SJCRH30 (cell line): ENCODE measurements around the gene RGL1. TPM values are rescaled to one million over a fixed set of nuclear protein-coding genes. Genes with fewer than 3 reads are reported as not detected.

Experiments used
- DNase-seq, 2 experiments: peaks; one replicate each; pipeline ENCODE4 v3.0.0-alpha.2; 2015 to 2020
- H3K27ac ChIP-seq: fragments of 250-450 bp; sonication (Bioruptor Pico); 2 replicates; pipeline ENCODE4 v1.5.1; 2020; ENCODE audit warnings: mild to moderate bottlenecking, moderate library complexity
- H3K27me3 ChIP-seq: fragments of 250-450 bp; sonication (Bioruptor Pico); 2 replicates; pipeline ENCODE4 v1.5.1; 2020; ENCODE audit warnings: mild to moderate bottlenecking, moderate library complexity
- H3K36me3 ChIP-seq: fragments of 250-450 bp; sonication (Bioruptor Pico); 2 replicates; pipeline ENCODE4 v1.5.1; 2020; ENCODE audit warnings: mild to moderate bottlenecking, moderate library complexity
- H3K4me1 ChIP-seq: fragments of 250-450 bp; sonication (Bioruptor Pico); 2 replicates; pipeline ENCODE4 v1.5.1; 2020; ENCODE audit warnings: mild to moderate bottlenecking, moderate library complexity
- H3K4me3 ChIP-seq: fragments of 250-450 bp; sonication (Bioruptor Pico); 2 replicates; pipeline ENCODE4 v1.5.1; 2020; ENCODE audit warnings: mild to moderate bottlenecking, moderate library complexity
- H3K9me3 ChIP-seq: fragments of 250-450 bp; sonication (Bioruptor Pico); replicated peaks from 2 replicates; pipeline ENCODE4 v1.5.1; 2020; ENCODE audit warnings: mild to moderate bottlenecking, moderate library complexity
- total RNA-seq: library from RNA; depleted of rRNA; stranded (reverse); fragments of >200 nt; shearing (Covaris generic); gene quantifications from 2 replicates; pipeline ENCODE4 v1.2.3, GENCODE V29; 2014

The RGL1 gene
- total RNA-seq, 1 experiment from 2014 or later: 0.32 TPM

DNA sequence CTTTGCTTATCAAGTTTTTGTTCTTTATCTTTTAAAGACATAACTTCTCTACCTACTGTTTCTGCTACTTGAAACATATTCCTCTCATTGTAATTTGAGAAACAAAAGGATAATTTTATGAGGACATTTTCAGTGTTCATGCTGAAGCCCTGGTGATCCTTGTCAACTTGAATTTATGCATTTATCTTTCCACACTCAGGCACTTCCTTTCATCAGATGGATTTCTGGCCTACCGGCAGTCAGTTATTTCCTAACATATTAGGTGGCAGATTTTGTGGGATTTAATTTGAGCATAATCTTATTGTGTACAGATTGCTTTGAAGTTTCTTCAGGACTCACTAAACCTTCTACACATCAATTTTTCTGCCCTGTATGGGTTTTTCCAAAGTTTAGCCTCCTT, 75.0 kb downstream of the RGL1 start:
- peaks cover 14% of the 10 kb centered on the region for H3K4me1 ChIP-seq
- no peaks in the 10 kb centered on the region for H3K9me3 ChIP-seq
- H3K36me3 ChIP-seq: no peaks in the 10 kb centered on the region
- no peak overlapping the region for H3K4me3 ChIP-seq
- H3K27me3 ChIP-seq: no peaks in the 10 kb centered on the region
- DNase-seq: no peak
- H3K27ac ChIP-seq: no peak overlapping the region

DNA sequence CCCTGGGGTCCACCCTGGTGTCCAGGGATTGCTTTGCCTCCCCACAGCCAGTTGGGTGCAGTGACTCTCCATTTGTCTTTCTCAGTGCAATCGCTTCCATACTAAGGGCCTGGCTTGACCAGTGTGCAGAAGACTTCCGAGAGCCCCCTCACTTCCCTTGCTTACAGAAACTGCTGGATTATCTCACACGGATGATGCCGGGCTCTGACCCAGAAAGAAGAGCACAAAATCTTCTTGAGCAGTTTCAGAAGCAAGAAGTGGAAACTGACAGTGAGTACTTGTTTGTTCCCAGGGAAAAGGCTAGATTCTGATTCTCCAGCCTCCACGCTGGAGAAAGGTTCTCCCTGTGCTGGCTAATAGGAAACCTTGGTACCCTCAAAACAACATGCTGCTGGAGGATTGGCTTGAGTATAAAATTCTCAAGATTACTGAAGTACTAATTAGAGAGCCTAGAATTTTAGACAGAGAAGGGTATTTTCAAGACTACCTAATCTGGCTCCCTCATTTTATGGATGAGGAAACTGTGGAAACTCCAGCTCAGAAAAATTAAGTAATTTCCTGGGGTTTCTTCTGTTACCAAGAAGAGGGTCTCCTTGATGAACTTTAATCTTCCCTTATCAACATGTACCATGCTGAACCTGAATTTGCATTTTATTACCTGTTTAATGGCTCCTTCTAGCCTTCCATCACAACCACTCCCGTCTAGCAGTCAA, 75.8 kb downstream of the RGL1 start:
- Histone ChIP-seq H3K36me3 (no peaks in the 10 kb centered on the region), H3K27ac (no peak overlapping the region), H3K4me3 (no peak overlapping the region), H3K9me3 (no peaks in the 10 kb centered on the region), H3K4me1 (peaks cover 14% of the 10 kb centered on the region), H3K27me3 (no peaks in the 10 kb centered on the region)
- no peak for DNase-seq

DNA sequence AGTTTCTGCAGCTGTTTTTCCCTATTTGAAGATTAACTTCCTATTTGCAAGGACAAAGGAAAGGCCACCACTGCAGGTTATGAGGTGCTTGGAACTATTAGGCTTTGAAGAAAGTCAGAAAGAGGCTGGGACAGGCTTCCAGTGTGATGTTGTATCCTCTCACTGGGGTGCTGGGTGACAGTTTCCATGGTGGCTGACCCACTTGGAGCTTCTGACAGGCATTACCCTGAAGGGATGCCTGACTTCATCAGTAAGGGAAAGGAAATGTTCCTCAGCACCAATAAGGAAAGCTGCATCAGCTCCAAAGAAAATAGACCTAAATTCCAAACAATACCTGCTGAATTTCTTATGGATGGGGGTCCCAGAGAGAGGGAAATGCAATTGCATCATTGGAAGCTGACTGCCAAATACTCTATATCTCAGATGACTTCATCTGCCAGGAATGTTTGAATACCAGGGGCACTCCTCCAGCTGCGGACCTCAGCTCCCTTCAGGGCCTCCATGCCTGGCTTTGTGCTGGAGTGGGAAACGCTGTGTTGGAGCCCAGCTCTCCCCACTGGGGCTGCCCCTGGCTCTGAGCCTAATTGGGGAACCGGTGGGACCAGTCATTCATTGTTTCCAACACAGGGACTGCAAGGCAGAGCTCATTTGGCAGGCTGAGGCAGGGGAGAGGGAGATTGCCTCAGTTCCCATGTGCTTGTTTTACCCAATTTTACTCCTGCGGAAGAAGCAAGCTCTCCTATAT, 76.6 kb downstream of the RGL1 start:
- Histone ChIP-seq H3K4me3 (no peak overlapping the region), H3K9me3 (no peaks in the 10 kb centered on the region), H3K4me1 (peaks cover 14% of the 10 kb centered on the region), H3K27ac (peak overlapping the region; percentile 16; the same call in 1 of the 2 replicates), H3K36me3 (no peaks in the 10 kb centered on the region), H3K27me3 (no peaks in the 10 kb centered on the region)
- peak; percentile 84 for DNase-seq

- DNase-seq: no peak
- Histone ChIP-seq H3K27me3 (no peaks in the 10 kb centered on the region), H3K4me3 (no peak overlapping the region), H3K9me3 (no peaks in the 10 kb centered on the region), H3K27ac (peak overlapping the region; percentile 12; the same call in 1 of the 2 replicates), H3K36me3 (no peaks in the 10 kb centered on the region), H3K4me1 (peaks cover 18% of the 10 kb centered on the region)
Observed at GRCh38 chr1:183882335-183883167, 77.6 kb downstream of the RGL1 start.

DNA sequence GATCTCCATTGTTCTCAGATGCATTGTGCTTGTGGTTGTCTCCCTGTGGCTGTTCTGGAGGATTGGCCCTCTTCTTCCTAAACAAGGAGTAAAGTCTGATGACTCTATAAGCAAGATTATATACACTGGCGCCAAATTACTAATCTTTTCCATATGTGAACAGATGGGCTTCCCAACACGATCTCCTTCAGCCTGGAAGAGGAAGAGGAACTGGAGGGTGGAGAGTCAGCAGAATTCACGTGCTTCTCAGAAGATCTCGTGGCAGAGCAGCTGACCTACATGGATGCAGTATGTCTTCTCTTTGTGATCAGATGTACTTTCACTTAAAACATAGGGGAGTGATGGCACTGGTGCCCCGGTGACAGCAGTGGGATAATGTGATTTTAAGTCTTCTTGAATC, 78.7 kb downstream of the RGL1 start:
- no peak overlapping the region for H3K27ac ChIP-seq
- no peak overlapping the region for H3K4me3 ChIP-seq
- H3K36me3 ChIP-seq: no peaks in the 10 kb centered on the region
- H3K9me3 ChIP-seq: no peaks in the 10 kb centered on the region
- no peaks in the 10 kb centered on the region for H3K27me3 ChIP-seq
- DNase-seq: no peak
- H3K4me1 ChIP-seq: peaks cover 26% of the 10 kb centered on the region

GRCh38 chr1:183884526-183884925, 79.6 kb downstream of the RGL1 start:
- Histone ChIP-seq H3K36me3 (no peaks in the 10 kb centered on the region), H3K27ac (no peak overlapping the region)
- no peak for DNase-seq

DNA sequence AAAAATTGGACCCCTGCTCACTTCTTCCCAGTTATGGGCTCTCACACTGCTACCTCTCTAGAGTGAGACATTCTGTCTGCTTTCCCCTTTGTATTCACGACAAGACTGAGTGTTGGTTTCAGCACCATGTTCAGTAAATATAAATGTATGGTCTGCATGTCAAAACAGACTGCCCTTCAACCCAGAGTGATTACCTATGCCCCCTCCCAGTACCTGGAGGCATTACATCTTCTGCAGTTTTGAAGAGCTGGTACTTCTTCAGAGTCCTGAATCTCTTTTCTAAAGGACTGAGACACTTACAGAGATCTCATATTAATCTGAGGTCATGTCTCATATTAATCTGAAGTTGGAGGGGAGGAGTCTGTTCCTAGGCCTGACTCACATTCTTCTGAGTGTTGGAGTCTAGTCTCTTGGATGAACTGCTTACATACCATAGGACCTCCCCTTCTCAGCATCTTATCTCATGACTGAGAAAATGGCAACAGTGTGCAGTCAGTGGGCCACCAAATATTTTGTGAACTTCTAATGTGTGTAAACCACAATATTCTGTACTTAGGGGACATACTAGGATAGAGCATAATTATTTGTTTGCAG, 80.3 kb downstream of the RGL1 start:
- Histone ChIP-seq H3K27me3 (no peaks in the 10 kb centered on the region), H3K36me3 (no peaks in the 10 kb centered on the region), H3K4me1 (peaks cover 35% of the 10 kb centered on the region), H3K9me3 (no peaks in the 10 kb centered on the region), H3K27ac (no peak overlapping the region), H3K4me3 (no peak overlapping the region)
- DNase-seq: no peak

More at GRCh38 chr1:183884526-183884925, 79.6 kb downstream of the RGL1 start:
- Histone ChIP-seq H3K4me3 (no peak overlapping the region), H3K27me3 (no peaks in the 10 kb centered on the region), H3K9me3 (no peaks in the 10 kb centered on the region), H3K4me1 (peaks cover 35% of the 10 kb centered on the region)

GRCh38 chr1:183886083-183886828, 81.3 kb downstream of the RGL1 start:
- Histone ChIP-seq H3K9me3 (no peaks in the 10 kb centered on the region), H3K4me1 (peaks cover 32% of the 10 kb centered on the region), H3K36me3 (no peaks in the 10 kb centered on the region), H3K27me3 (no peaks in the 10 kb centered on the region), H3K27ac (no peak overlapping the region), H3K4me3 (no peak overlapping the region)
- no peak for DNase-seq

GRCh38 chr1:183886853-183887252, 81.9 kb downstream of the RGL1 start:
- Histone ChIP-seq H3K27me3 (no peaks in the 10 kb centered on the region), H3K4me1 (peaks cover 27% of the 10 kb centered on the region), H3K27ac (no peak overlapping the region), H3K36me3 (no peaks in the 10 kb centered on the region), H3K9me3 (no peaks in the 10 kb centered on the region), H3K4me3 (no peak overlapping the region)
- no peak for DNase-seq

- H3K9me3 ChIP-seq: no peaks in the 10 kb centered on the region
- H3K27ac ChIP-seq: peak overlapping the region; percentile 31; the same call in 1 of the 2 replicates
- DNase-seq: peak in 1 of 2 experiments; percentile 62
- H3K27me3 ChIP-seq: no peaks in the 10 kb centered on the region
- 0 out of 2 replicates have a peak overlapping the region, but pooled peaks have one; percentile 4 for H3K4me3 ChIP-seq
- H3K36me3 ChIP-seq: no peaks in the 10 kb centered on the region
- H3K4me1 ChIP-seq: peaks cover 21% of the 10 kb centered on the region
Observed at GRCh38 chr1:183887826-183888819, 83.2 kb downstream of the RGL1 start.

DNA sequence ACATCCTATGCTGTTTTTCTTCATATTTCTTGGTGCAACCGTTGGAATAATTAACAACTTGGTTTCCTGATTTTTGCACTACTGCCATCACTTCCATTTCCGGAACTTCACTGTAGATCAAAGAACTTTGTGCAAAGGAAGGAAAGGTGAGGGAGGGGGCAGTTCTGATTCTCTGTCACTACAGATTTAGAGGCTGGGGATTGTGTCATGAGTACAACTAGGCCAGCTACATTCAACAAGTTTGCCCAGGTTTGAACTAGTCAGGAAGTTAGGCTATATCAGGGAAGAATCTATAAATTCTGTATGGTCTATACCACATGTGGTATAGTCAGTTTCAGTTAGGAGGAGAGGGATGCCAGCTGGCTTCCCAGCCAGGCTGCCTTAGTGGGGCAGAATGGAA, 84.2 kb downstream of the RGL1 start:
- Histone ChIP-seq H3K4me1 (peaks cover 21% of the 10 kb centered on the region), H3K27ac (no peak overlapping the region), H3K36me3 (no peaks in the 10 kb centered on the region), H3K27me3 (no peaks in the 10 kb centered on the region), H3K9me3 (no peaks in the 10 kb centered on the region), H3K4me3 (no peak overlapping the region)
- no peak for DNase-seq

GRCh38 chr1:183891158-183891856, 86.4 kb downstream of the RGL1 start:
- no peaks in the 10 kb centered on the region for H3K36me3 ChIP-seq
- DNase-seq: no peak
- no peak overlapping the region for H3K27ac ChIP-seq

More at GRCh38 chr1:183891158-183891856, 86.4 kb downstream of the RGL1 start:
- H3K4me1 ChIP-seq: peaks cover 21% of the 10 kb centered on the region
- H3K9me3 ChIP-seq: no peaks in the 10 kb centered on the region
- no peak overlapping the region for H3K4me3 ChIP-seq
- no peaks in the 10 kb centered on the region for H3K27me3 ChIP-seq
